IPS-18c (cell line): ENCODE data around the gene KPNB1.
A peak's percentile ranks its signal among the peaks of the same experiment; 100 is the strongest.

Experiments
- H3K4me3 ChIP-seq: 2 replicates; pipeline ENCODE4 v1.7.0; 2013; ENCODE audit warnings: low read depth, mild to moderate bottlenecking, low read length, moderate library complexity; ENCODE audit not compliant: insufficient read depth
- H3K9me3 ChIP-seq: one replicate; pipeline ENCODE4 v1.6.1; 2013; ENCODE audit warnings: mild to moderate bottlenecking, low read length, moderate library complexity; ENCODE audit not compliant: control insufficient read depth, insufficient read depth

Gene KPNB1

GRCh38 chr17:47687328-47687690, 37.6 kb downstream of the KPNB1 start:
- Histone ChIP-seq H3K9me3 (no peaks in the 10 kb centered on the region), H3K4me3 (no peak overlapping the region)

- H3K4me3 ChIP-seq, result no peak overlapping the region
- no peaks in the 10 kb centered on the region for H3K9me3 ChIP-seq
Observed at GRCh38 chr17:47687748-47688147, 38.0 kb downstream of the KPNB1 start.

- no peaks in the 10 kb centered on the region for H3K9me3 ChIP-seq
- H3K4me3 ChIP-seq, result no peak overlapping the region; the same call in 1 of the 2 replicates
Observed at GRCh38 chr17:47690121-47690520, 40.4 kb downstream of the KPNB1 start.

- peak overlapping the region; percentile 34 for H3K4me3 ChIP-seq
- no peaks in the 10 kb centered on the region for H3K9me3 ChIP-seq
Observed at GRCh38 chr17:47692137-47692894, 42.6 kb downstream of the KPNB1 start.

GRCh38 chr17:47692895-47693730, 43.4 kb downstream of the KPNB1 start:
- H3K9me3 ChIP-seq, result no peaks in the 10 kb centered on the region
- H3K4me3 ChIP-seq, result peak overlapping the region; percentile 60

- Histone ChIP-seq H3K4me3 (peak within 1 kb of the TSS; percentile 87), H3K9me3 (no peaks in the 10 kb centered on the region)
Observed at GRCh38 chr17:47693731-47694580, 44.2 kb downstream of the KPNB1 start, which contains the start of gene TBKBP1. TBKBP1 (plus strand) TSS chr17:47694161; CDS start chr17:47696113, 1,952 bp downstream.

- no peaks in the 10 kb centered on the region for H3K9me3 ChIP-seq
- peak overlapping the region; percentile 87 for H3K4me3 ChIP-seq
Observed at GRCh38 chr17:47694581-47695428, 45.1 kb downstream of the KPNB1 start.

GRCh38 chr17:47695429-47696376, 46.0 kb downstream of the KPNB1 start:
- peak overlapping the region; percentile 87 for H3K4me3 ChIP-seq
- H3K9me3 ChIP-seq, result no peaks in the 10 kb centered on the region

- no peak overlapping the region for H3K4me3 ChIP-seq
Observed at GRCh38 chr17:47696717-47697642, 47.3 kb downstream of the KPNB1 start.

GRCh38 chr17:47697906-47698711, 48.4 kb downstream of the KPNB1 start:
- H3K9me3 ChIP-seq, result no peaks in the 10 kb centered on the region
- no peak overlapping the region for H3K4me3 ChIP-seq

More at GRCh38 chr17:47696717-47697642, 47.3 kb downstream of the KPNB1 start:
- H3K9me3 ChIP-seq, result no peaks in the 10 kb centered on the region

GRCh38 chr17:47698749-47699535, 49.2 kb downstream of the KPNB1 start:
- no peaks in the 10 kb centered on the region for H3K9me3 ChIP-seq
- no peak overlapping the region for H3K4me3 ChIP-seq

GRCh38 chr17:47699536-47699840, 49.8 kb downstream of the KPNB1 start:
- Histone ChIP-seq H3K9me3 (no peaks in the 10 kb centered on the region), H3K4me3 (no peak overlapping the region)
